ENCODE data around the gene CD22.

GRCh38 chr19:35354898-35355297, 25.9 kb downstream of the CD22 start:
- no peak for TF ChIP-seq CTCF (optimal IDR thresholded peaks at IDR 0.05 in 1 of 3, IDR thresholded peaks at IDR 0.05 in 1 of 3, conservative IDR thresholded peaks at IDR 0.05 in 1 of 3; ENCODE audit: extremely low read depth in 1 of 3, insufficient read depth in 2 of 3, low read length in 3 of 3)
- no peak for TF ChIP-seq EZH2 (IDR thresholded peaks at IDR 0.05; ENCODE audit: low read length)

Data from keratinocyte (primary cell).